HepG2 (cell line): ENCODE results near the gene TTYH1. TPM values are rescaled to one million over a fixed set of nuclear protein-coding genes. Genes with fewer than 3 reads are reported as not detected.

Experiments
- ATAC-seq: fragments of 200-7000 bp; cut with Tn5 transposase; 3 replicates; pipeline ENCODE4 v1.9.1; 2020; ENCODE audit warnings: mild to moderate bottlenecking, moderate library complexity
- BruUV-seq: library from RNA; stranded (reverse); fragments of 400-500 nt; replicated peaks from 2 replicates; lab custom pipeline; 2021; lab: Mats Ljungman, UMichigan
- CTCF ChIA-PET: fragments of 300-600 bp; formaldehyde crosslinking; extraction: SDS; loops from one replicate; lab custom pipeline; 2021; ENCODE audit warnings: low total read pairs, inconsistent platforms, low intra/inter-chr PET ratio; lab: Yijun Ruan, JAX
- POLR2A ChIA-PET: fragments of 350-600 bp; sonication (Branson Sonifier 250); formaldehyde crosslinking; loops from one replicate; lab custom pipeline; 2020; ENCODE audit warnings: antibody characterized with exemption, inconsistent platforms; lab: Yijun Ruan, JAX
- DNase-seq: peaks from one replicate; pipeline ENCODE4 v3.0.0-alpha.2; 2015; ENCODE audit warnings: low spot score
- FAIRE-seq: peaks from 3 replicates; lab custom pipeline; 2011; peaks lifted over from hg19 to GRCh38; lab: Jason Lieb, UNC
- H2AFZ ChIP-seq: one replicate; pipeline ENCODE4 v1.6.1; 2011; ENCODE audit warnings: low read length, inconsistent platforms
- H3K27ac ChIP-seq: fragments of 300-600 bp; 3 replicates; pipeline ENCODE4 v1.8.0; 2011; ENCODE audit warnings: mixed run types, mild to moderate bottlenecking, mixed read lengths, low read length, inconsistent platforms; ENCODE audit not compliant: insufficient read depth; ENCODE audit errors: extremely low read length
- H3K27me3 ChIP-seq, 2 experiments: fragments of 200-600 bp in 1 of 2; 2 replicates in 1 of 2; 3 replicates in 1 of 2; pipeline versions ENCODE4 v1.6.0 to v1.8.0; 2011; ENCODE audit warnings: low read length in 2 of 2, mild to moderate bottlenecking in 2 of 2, moderate library complexity in 2 of 2, inconsistent platforms in 1 of 2; ENCODE audit not compliant: insufficient read depth in 2 of 2, control insufficient read depth in 1 of 2
- H3K36me3 ChIP-seq, 2 experiments: fragments of 200-600 bp in 1 of 2; replicated peaks in 1 of 2; 2 replicates in 1 of 2; 3 replicates in 1 of 2; pipeline versions ENCODE4 v1.5.1 to v1.8.0; 2011; ENCODE audit warnings: low read length in 2 of 2, inconsistent platforms in 1 of 2; ENCODE audit not compliant: insufficient read depth in 2 of 2, control insufficient read depth in 1 of 2
- H3K4me1 ChIP-seq: 2 replicates; pipeline ENCODE4 v1.5.1; 2012; ENCODE audit warnings: low read length, inconsistent platforms; ENCODE audit not compliant: insufficient read depth
- H3K4me2 ChIP-seq: 2 replicates; pipeline ENCODE4 v1.6.0; 2011; ENCODE audit warnings: low read depth, low read length, inconsistent platforms
- H3K4me3 ChIP-seq, 3 experiments: fragments of 200-600 bp in 1 of 3; sonication (generic), shearing (Covaris generic) in 1 of 3; replicated peaks in 1 of 3; 2 replicates each; pipeline ENCODE4 v1.5.1; 2011 to 2016; ENCODE audit warnings: low read length in 3 of 3, inconsistent platforms in 2 of 3, low read depth in 2 of 3, mild to moderate bottlenecking in 2 of 3, control low read depth in 1 of 3, mixed read lengths in 1 of 3; ENCODE audit not compliant: insufficient read depth in 1 of 3
- H3K79me2 ChIP-seq: one replicate; pipeline ENCODE4 v1.6.1; 2011; ENCODE audit warnings: low read length, inconsistent platforms; ENCODE audit not compliant: insufficient read depth
- H3K9ac ChIP-seq: 2 replicates; pipeline ENCODE4 v1.6.0; 2011; ENCODE audit warnings: mild to moderate bottlenecking, low read depth, low read length, inconsistent platforms; ENCODE audit not compliant: insufficient read depth
- H3K9me3 ChIP-seq: 2 replicates; pipeline ENCODE4 v1.5.1; 2012; ENCODE audit warnings: mild to moderate bottlenecking, low read length
- H4K20me1 ChIP-seq: 2 replicates; pipeline ENCODE4 v1.6.0; 2011; ENCODE audit warnings: inconsistent platforms, mild to moderate bottlenecking, low read length, moderate library complexity; ENCODE audit not compliant: insufficient read depth
- ASH2L ChIP-seq: fragments of 300-600, 200-600 bp; sonication (generic); IDR thresholded peaks from 2 replicates; pipeline ENCODE4 v1.7.0; 2017; ENCODE audit warnings: low read depth, mild to moderate bottlenecking, moderate library complexity, mixed read lengths, low read length; ENCODE audit not compliant: insufficient read length
- FOXC1 ChIP-seq: sonication (generic); formaldehyde crosslinking; IDR thresholded peaks from 2 replicates; pipeline ENCODE4 v1.8.0; 2022; ENCODE audit warnings: mild to moderate bottlenecking, missing genetic modification reagents, borderline replicate concordance
- HNRNPK ChIP-seq: fragments of 200-400 bp; formaldehyde crosslinking; IDR thresholded peaks from 2 replicates; pipeline ENCODE4 v1.6.1; 2018; ENCODE audit warnings: low read length, low read depth, moderate library complexity, mild to moderate bottlenecking; ENCODE audit not compliant: poor library complexity, severe bottlenecking
- IRF9 ChIP-seq: sonication (generic); formaldehyde crosslinking; IDR thresholded peaks from 2 replicates; pipeline ENCODE4 v1.8.0; 2022; ENCODE audit warnings: missing genetic modification reagents, mild to moderate bottlenecking, borderline replicate concordance
- PCBP1 ChIP-seq: fragments of 200-400 bp; formaldehyde crosslinking; IDR thresholded peaks from 2 replicates; pipeline ENCODE4 v1.6.1; 2017; ENCODE audit warnings: mild to moderate bottlenecking, low read depth, low read length, borderline replicate concordance
- SIX1 ChIP-seq: sonication (generic); formaldehyde crosslinking; IDR thresholded peaks from 2 replicates; pipeline ENCODE4 v1.4.0; 2020; ENCODE audit warnings: missing genetic modification reagents, borderline replicate concordance
- SKI ChIP-seq: fragments of 450-650 bp; IDR thresholded peaks from one replicate; pipeline ENCODE4 v1.6.1; 2018; ENCODE audit warnings: mild to moderate bottlenecking; ENCODE audit not compliant: partially characterized antibody
- SKIL ChIP-seq: sonication (generic); formaldehyde crosslinking; IDR thresholded peaks from 2 replicates; pipeline ENCODE4 v1.8.0; 2022; ENCODE audit warnings: missing genetic modification reagents, mild to moderate bottlenecking, moderate library complexity, borderline replicate concordance
- SOX13 ChIP-seq, 3 experiments: fragments of 450-650 bp in 1 of 3; sonication (generic) in 1 of 3; formaldehyde crosslinking in 1 of 3; IDR thresholded peaks in 2 of 3; conservative IDR thresholded peaks in 1 of 3; 2 replicates each; pipeline versions ENCODE4 v1.5.0 to v1.6.1; 2016 to 2020; ENCODE audit warnings: antibody characterized with exemption in 1 of 3, mild to moderate bottlenecking in 1 of 3, missing compliant biosample characterization in 1 of 3, missing genetic modification reagents in 1 of 3, moderate library complexity in 1 of 3
- TEAD3 ChIP-seq: optimal IDR thresholded peaks from 2 replicates; pipeline ENCODE3; 2016; ENCODE audit warnings: borderline replicate concordance
- ZNF275 ChIP-seq: sonication (generic); formaldehyde crosslinking; IDR thresholded peaks from 2 replicates; pipeline ENCODE4 v1.8.0; 2022; ENCODE audit warnings: missing genetic modification reagents, mild to moderate bottlenecking, inconsistent platforms, borderline replicate concordance
- ZNF329 ChIP-seq: sonication (generic); formaldehyde crosslinking; IDR thresholded peaks from 2 replicates; pipeline ENCODE4 v1.9.0; 2021; ENCODE audit warnings: low read depth, mild to moderate bottlenecking, missing genetic modification reagents
- WGBS: methylation state at CpG from one replicate; pipeline ENCODE4 v1.1.6; 2017; ENCODE audit warnings: low lambda C conversion rate; 5-methylcytosine and 5-hydroxymethylcytosine counted together
- in situ Hi-C: cut with HindIII; loops from 2 replicates; pipeline ENCODE4 v1.10.0; 2017; ENCODE audit warnings: low pct_unique_long_range_greater_than_20kb; ENCODE audit not compliant: extremely low pct_ligation_motif_present
- intact Hi-C: fragments of 100-400 bp; cut with micrococcal nuclease; formaldehyde crosslinking; loops from one replicate; pipeline ENCODE4 v1.10.0; 2022; ENCODE audit not compliant: unreplicated experiment
- polyA plus RNA-seq, 8 experiments: library from polyadenylated mRNA; depleted of rRNA in 3 of 8; stranded (reverse) in 7 of 8; unstranded in 1 of 8; fragments of >200 nt; fragmentation: Illumina TruSeq in 4 of 8; extraction: Trizol in 4 of 8; gene quantifications; 2 replicates each; pipeline versions ENCODE4 v1.2.1 to v1.2.3, GENCODE V29; 2011 to 2016; ENCODE audit warnings: low read depth in 4 of 8, missing spikeins in 1 of 8, mixed read lengths in 1 of 8; ENCODE audit not compliant: insufficient read depth in 1 of 8
- total RNA-seq, 5 experiments: library from RNA; depleted of rRNA; stranded (reverse); fragments of >200 nt; fragmentation: Illumina TruSeq; extraction: Trizol; gene quantifications; 2 replicates each; pipeline ENCODE4 v1.2.3, GENCODE V29; 2016; ENCODE audit warnings: low read depth in 1 of 5

TTYH1 gene
- total and polyA plus RNA-seq, 2 of the 13 experiments (the other 11 are each of a cell fraction or from before 2014, with no cell fraction given), result 6.9 to 19.9 TPM

- TF ChIP-seq SIX1, result no peak
- no peak for TF ChIP-seq ZNF329 (CRISPR knock-in tag)
- TF ChIP-seq SKI, result no peak
- TF ChIP-seq FOXC1 (CRISPR knock-in tag), result no peak
- TF ChIP-seq, all 625 proteins: peak for 0
These were observed 7.5 kb upstream of the TTYH1 start (continued) for GRCh38 chr19:54407780-54408179.

- intact Hi-C loops, result no loop called here
- ChIA-PET POLR2A (no interaction called here), CTCF (no interaction called here)
- WGBS, result 71% methylated on average over 9 of the region's 9 CpGs
- H3K27ac ChIP-seq, result no peak overlapping the region
- H3K9me3 ChIP-seq, result no peaks in the 10 kb centered on the region
- DNase-seq (no peak), FAIRE-seq (no peak), ATAC-seq (no peak)
- BruUV-seq, result no TSS peak
- H3K4me3 ChIP-seq, result no peak overlapping the region
- no peaks in the 10 kb centered on the region; a peak in 1 of 5 replicates for H3K27me3 ChIP-seq
- H3K79me2 ChIP-seq, result no peaks in the 10 kb centered on the region
- no peak overlapping the region for H3K9ac ChIP-seq
- H4K20me1 ChIP-seq, result no peaks in the 10 kb centered on the region
- no peaks in the 10 kb centered on the region for H3K36me3 ChIP-seq
- TF ChIP-seq PCBP1, result 0 out of 2 replicates have a peak, but pooled peaks have one; percentile 57
- TF ChIP-seq HNRNPK, result peak; percentile 96
- no peak for TF ChIP-seq IRF9
- no peak for TF ChIP-seq ASH2L
- TF ChIP-seq ZNF275, result no peak
- no peak for TF ChIP-seq TEAD3
- no peak for TF ChIP-seq SOX13 (IDR thresholded peaks at IDR 0.05)
- no peak for TF ChIP-seq SOX13 (CRISPR knock-in tag; conservative IDR thresholded peaks at IDR 0.05 in 1 of 2, IDR thresholded peaks at IDR 0.05 in 1 of 2)
- no peak for TF ChIP-seq SKIL (CRISPR knock-in tag)
- no peak overlapping the region for H2AFZ ChIP-seq
- in situ Hi-C loops, result no loop called here
- no peak overlapping the region for H3K4me2 ChIP-seq
- H3K4me1 ChIP-seq, result no peaks in the 10 kb centered on the region
These were observed 6.7 kb upstream of the TTYH1 start for GRCh38 chr19:54408456-54409026.
